Measurements from ENCODE around the gene PHACTR4.
"Not testable (repeated sequence)": the region's sequence is repeated elsewhere in the genome, so short reads cannot be mapped to it uniquely, and the experiment has no call there.

The PHACTR4 gene

GRCh38 chr1:28340221-28340974, 29.1 kb upstream of the PHACTR4 start:
- Histone ChIP-seq H3K9me3 (ENCODE audit: control insufficient read depth in 2 of 2, low read length in 2 of 2) (no peaks in the 10 kb centered on the region), H3K27me3 (ENCODE audit: control insufficient read depth in 1 of 2, insufficient read depth in 2 of 2, low read length in 2 of 2) (no peaks in the 10 kb centered on the region), H3K27ac (ENCODE audit: low read length) (no peak overlapping the region), H3K36me3 (ENCODE audit: control insufficient read depth in 2 of 2, insufficient read depth in 2 of 2, low read length in 2 of 2) (no peaks in the 10 kb centered on the region), H3K4me1 (ENCODE audit: control insufficient read depth, insufficient read depth, low read length) (no peaks in the 10 kb centered on the region), H3K9ac (ENCODE audit: low read length in 2 of 2) (no peak overlapping the region), H3K4me3 (ENCODE audit: low read length in 2 of 2) (no peak overlapping the region)

DNA sequence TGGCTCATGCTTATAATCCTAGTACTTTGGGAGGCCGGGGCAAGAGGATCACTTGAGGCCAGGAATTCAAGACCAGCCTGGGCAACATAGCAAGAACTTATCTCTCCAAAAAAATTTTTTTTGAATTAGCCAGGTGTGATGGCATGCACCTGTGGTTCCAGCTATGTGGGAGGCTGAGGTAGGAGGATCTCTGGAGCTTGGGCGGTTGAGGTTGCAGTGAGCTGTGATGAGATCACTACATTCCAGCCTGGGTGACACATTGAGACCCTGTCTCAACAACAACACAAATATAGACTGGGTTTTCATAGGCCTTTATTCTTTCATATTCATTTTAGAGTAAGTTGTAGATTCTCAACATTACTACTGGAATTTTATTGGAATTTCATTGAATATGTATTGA, 27.9 kb upstream of the PHACTR4 start:
- Histone ChIP-seq H3K27ac (ENCODE audit: low read length) (no peak overlapping the region), H3K27me3 (ENCODE audit: control insufficient read depth in 1 of 2, insufficient read depth in 2 of 2, low read length in 2 of 2) (no peaks in the 10 kb centered on the region), H3K9ac (ENCODE audit: low read length in 2 of 2) (no peak overlapping the region), H3K9me3 (ENCODE audit: control insufficient read depth in 2 of 2, low read length in 2 of 2) (no peaks in the 10 kb centered on the region), H3K36me3 (ENCODE audit: control insufficient read depth in 2 of 2, insufficient read depth in 2 of 2, low read length in 2 of 2) (no peaks in the 10 kb centered on the region), H3K4me3 (ENCODE audit: low read length in 2 of 2) (no peak overlapping the region), H3K4me1 (ENCODE audit: control insufficient read depth, insufficient read depth, low read length) (no peaks in the 10 kb centered on the region)

- Histone ChIP-seq H3K4me1 (ENCODE audit: control insufficient read depth, insufficient read depth, low read length) (no peaks in the 10 kb centered on the region), H3K9me3 (ENCODE audit: control insufficient read depth in 2 of 2, low read length in 2 of 2) (no peaks in the 10 kb centered on the region), H3K36me3 (ENCODE audit: control insufficient read depth in 2 of 2, insufficient read depth in 2 of 2, low read length in 2 of 2) (no peaks in the 10 kb centered on the region), H3K27ac (ENCODE audit: low read length) (no peak overlapping the region), H3K4me3 (ENCODE audit: low read length in 2 of 2) (no peak overlapping the region), H3K9ac (ENCODE audit: low read length in 2 of 2) (no peak overlapping the region), H3K27me3 (ENCODE audit: control insufficient read depth in 1 of 2, insufficient read depth in 2 of 2, low read length in 2 of 2) (no peaks in the 10 kb centered on the region)
Measured at GRCh38 chr1:28343405-28343804, 26.1 kb upstream of the PHACTR4 start.

DNA sequence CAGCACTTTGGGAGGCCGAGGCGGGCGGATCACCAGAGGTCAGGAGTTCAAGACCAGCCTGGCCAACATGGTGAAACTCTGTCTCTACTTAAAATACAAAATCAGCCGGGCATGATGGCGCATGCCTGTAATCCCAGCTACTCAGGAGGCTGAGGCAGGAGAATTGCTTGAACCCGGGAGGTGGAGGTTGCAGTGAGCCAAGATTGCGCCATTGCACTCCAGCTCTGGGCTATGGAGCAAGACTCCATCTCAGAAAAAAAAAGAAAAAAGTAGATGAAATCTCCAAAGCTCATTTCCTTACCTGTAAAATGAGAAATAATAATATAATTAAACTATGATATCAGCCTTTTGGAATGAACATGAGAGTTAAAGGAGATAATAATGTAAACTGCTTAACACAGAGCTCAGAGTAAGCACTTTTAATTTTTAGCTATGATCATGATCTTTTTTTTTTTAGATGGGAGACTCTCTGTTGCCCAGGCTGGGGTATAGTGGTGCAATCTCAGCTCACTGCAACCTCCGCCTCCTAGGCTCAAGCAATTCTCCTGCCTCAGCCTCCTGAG, 16.2 kb upstream of the PHACTR4 start:
- H3K9ac ChIP-seq (ENCODE audit: low read length in 2 of 2); H3K27me3 ChIP-seq (ENCODE audit: control insufficient read depth in 1 of 2, insufficient read depth in 2 of 2, low read length in 2 of 2); H3K27ac ChIP-seq (ENCODE audit: low read length); H3K4me3 ChIP-seq (ENCODE audit: low read length in 2 of 2); H3K4me1 ChIP-seq (ENCODE audit: control insufficient read depth, insufficient read depth, low read length); H3K9me3 ChIP-seq (ENCODE audit: control insufficient read depth in 2 of 2, low read length in 2 of 2); H3K36me3 ChIP-seq (ENCODE audit: control insufficient read depth in 2 of 2, insufficient read depth in 2 of 2, low read length in 2 of 2): not testable (repeated sequence)

DNA sequence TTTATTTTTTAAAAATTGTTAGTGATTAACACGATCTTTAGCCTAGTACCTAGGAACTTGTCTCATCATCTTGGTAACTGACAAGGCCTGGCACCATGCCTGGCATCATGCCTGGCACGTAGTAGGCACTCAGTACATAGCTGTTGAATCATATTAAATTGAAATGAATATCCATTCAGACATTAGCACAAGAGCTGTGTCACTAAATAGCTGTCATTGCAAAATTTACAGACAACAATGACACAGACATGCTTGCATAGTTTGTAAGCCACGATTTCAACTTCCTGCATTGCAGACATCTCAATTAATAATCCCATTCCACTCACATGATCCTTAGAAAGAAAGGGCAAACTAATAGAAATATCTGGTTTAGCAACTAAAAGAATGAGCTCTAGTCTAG, 15.4 kb upstream of the PHACTR4 start:
- no peaks in the 10 kb centered on the region for H3K27me3 ChIP-seq (ENCODE audit: control insufficient read depth in 1 of 2, insufficient read depth in 2 of 2, low read length in 2 of 2)

DNA sequence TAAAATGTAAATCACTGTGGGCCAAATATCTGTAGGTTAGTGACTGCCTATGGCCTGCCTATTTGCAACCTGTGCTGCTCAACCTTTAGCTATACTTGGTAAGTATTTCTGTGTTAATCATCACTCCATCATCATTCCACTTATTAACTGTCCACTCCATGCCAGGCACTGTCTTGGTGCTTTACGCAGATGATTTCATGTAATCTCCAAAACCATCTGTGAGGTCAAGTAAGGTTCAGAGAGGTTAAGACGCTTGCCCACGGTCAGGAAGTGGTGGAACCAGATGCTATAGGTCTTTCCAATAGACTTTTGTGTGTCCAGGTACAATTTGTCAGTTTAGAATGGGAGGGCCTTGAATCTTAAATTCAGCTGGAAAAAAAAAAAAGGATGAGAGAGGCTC, 10.8 kb upstream of the PHACTR4 start:
- no peak overlapping the region for H3K9ac ChIP-seq (ENCODE audit: low read length in 2 of 2)
- no peaks in the 10 kb centered on the region for H3K9me3 ChIP-seq (ENCODE audit: control insufficient read depth in 2 of 2, low read length in 2 of 2)
- H3K4me1 ChIP-seq (ENCODE audit: control insufficient read depth, insufficient read depth, low read length) = no peaks in the 10 kb centered on the region
- no peak overlapping the region for H3K27ac ChIP-seq (ENCODE audit: low read length)
- H3K27me3 ChIP-seq (ENCODE audit: control insufficient read depth in 1 of 2, insufficient read depth in 2 of 2, low read length in 2 of 2) = no peaks in the 10 kb centered on the region
- H3K36me3 ChIP-seq (ENCODE audit: control insufficient read depth in 2 of 2, insufficient read depth in 2 of 2, low read length in 2 of 2) = no peaks in the 10 kb centered on the region
- H3K4me3 ChIP-seq (ENCODE audit: low read length in 2 of 2) = no peak overlapping the region

More for the DNA sequence above, 15.4 kb upstream of the PHACTR4 start:
- Histone ChIP-seq H3K27ac (ENCODE audit: low read length) (no peak overlapping the region), H3K4me1 (ENCODE audit: control insufficient read depth, insufficient read depth, low read length) (no peaks in the 10 kb centered on the region), H3K9me3 (ENCODE audit: control insufficient read depth in 2 of 2, low read length in 2 of 2) (no peaks in the 10 kb centered on the region), H3K36me3 (ENCODE audit: control insufficient read depth in 2 of 2, insufficient read depth in 2 of 2, low read length in 2 of 2) (no peaks in the 10 kb centered on the region), H3K4me3 (ENCODE audit: low read length in 2 of 2) (no peak overlapping the region), H3K9ac (ENCODE audit: low read length in 2 of 2) (no peak overlapping the region)

GRCh38 chr1:28359592-28360239, 9.8 kb upstream of the PHACTR4 start:
- Histone ChIP-seq H3K36me3 (ENCODE audit: control insufficient read depth in 2 of 2, insufficient read depth in 2 of 2, low read length in 2 of 2) (no peaks in the 10 kb centered on the region), H3K9ac (ENCODE audit: low read length in 2 of 2) (no peak overlapping the region), H3K27me3 (ENCODE audit: control insufficient read depth in 1 of 2, insufficient read depth in 2 of 2, low read length in 2 of 2) (no peaks in the 10 kb centered on the region), H3K4me1 (ENCODE audit: control insufficient read depth, insufficient read depth, low read length) (no peaks in the 10 kb centered on the region), H3K4me3 (ENCODE audit: low read length in 2 of 2) (no peak overlapping the region), H3K27ac (ENCODE audit: low read length) (no peak overlapping the region), H3K9me3 (ENCODE audit: control insufficient read depth in 2 of 2, low read length in 2 of 2) (no peaks in the 10 kb centered on the region)

DNA sequence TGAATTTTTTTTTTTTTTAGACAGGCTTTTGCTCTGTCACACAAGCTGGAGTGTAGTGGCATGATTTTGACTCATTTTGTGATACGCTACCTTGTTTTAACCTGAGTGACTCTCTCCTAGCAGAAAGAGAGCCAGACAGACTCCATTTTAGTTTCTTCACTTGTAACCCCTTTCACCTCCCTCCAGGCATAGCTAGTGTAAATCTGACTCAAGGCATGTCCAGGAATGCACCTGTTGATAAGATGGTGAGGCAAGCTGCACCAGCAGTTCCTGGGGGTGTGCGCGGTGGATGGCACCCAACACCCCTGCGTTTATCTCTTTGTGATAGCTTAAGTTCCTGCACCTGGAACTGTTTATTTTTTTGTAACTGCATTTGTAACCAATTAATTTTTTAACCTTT, 4.7 kb upstream of the PHACTR4 start:
- Histone ChIP-seq H3K27me3 (ENCODE audit: control insufficient read depth in 1 of 2, insufficient read depth in 2 of 2, low read length in 2 of 2) (no peaks in the 10 kb centered on the region), H3K9me3 (ENCODE audit: control insufficient read depth in 2 of 2, low read length in 2 of 2) (no peaks in the 10 kb centered on the region), H3K4me1 (ENCODE audit: control insufficient read depth, insufficient read depth, low read length) (peaks cover 4% of the 10 kb centered on the region), H3K27ac (ENCODE audit: low read length) (no peak overlapping the region), H3K36me3 (ENCODE audit: control insufficient read depth in 2 of 2, insufficient read depth in 2 of 2, low read length in 2 of 2) (no peaks in the 10 kb centered on the region), H3K9ac (ENCODE audit: low read length in 2 of 2) (no peak overlapping the region), H3K4me3 (ENCODE audit: low read length in 2 of 2) (no peak overlapping the region)

- H3K9ac ChIP-seq (ENCODE audit: low read length in 2 of 2) = no peak overlapping the region
- peaks cover 10% of the 10 kb centered on the region for H3K4me1 ChIP-seq (ENCODE audit: control insufficient read depth, insufficient read depth, low read length)
- H3K27me3 ChIP-seq (ENCODE audit: control insufficient read depth in 1 of 2, insufficient read depth in 2 of 2, low read length in 2 of 2) = no peaks in the 10 kb centered on the region
- no peak overlapping the region for H3K27ac ChIP-seq (ENCODE audit: low read length)
- no peaks in the 10 kb centered on the region for H3K36me3 ChIP-seq (ENCODE audit: control insufficient read depth in 2 of 2, insufficient read depth in 2 of 2, low read length in 2 of 2)
- no peak overlapping the region for H3K4me3 ChIP-seq (ENCODE audit: low read length in 2 of 2)
- no peaks in the 10 kb centered on the region for H3K9me3 ChIP-seq (ENCODE audit: control insufficient read depth in 2 of 2, low read length in 2 of 2)
Measured at GRCh38 chr1:28365864-28366263, 3.7 kb upstream of the PHACTR4 start.

- not testable (repeated sequence) for H3K27ac ChIP-seq (ENCODE audit: low read length); H3K4me3 ChIP-seq (ENCODE audit: low read length in 2 of 2)
Measured at GRCh38 chr1:28368608-28369007, 932 bp upstream of the PHACTR4 start.

More at GRCh38 chr1:28368608-28369007, 932 bp upstream of the PHACTR4 start:
- not testable (repeated sequence) for H3K4me1 ChIP-seq (ENCODE audit: control insufficient read depth, insufficient read depth, low read length); H3K36me3 ChIP-seq (ENCODE audit: control insufficient read depth in 2 of 2, insufficient read depth in 2 of 2, low read length in 2 of 2); H3K9me3 ChIP-seq (ENCODE audit: control insufficient read depth in 2 of 2, low read length in 2 of 2); H3K27me3 ChIP-seq (ENCODE audit: control insufficient read depth in 1 of 2, insufficient read depth in 2 of 2, low read length in 2 of 2)
- H3K9ac ChIP-seq (ENCODE audit: low read length in 2 of 2) = peak overlapping the region in 1 of 2 donors; percentile 93
